ENCODE data around the gene CNMD. TPM values are rescaled to one million over a fixed set of nuclear protein-coding genes. Genes with fewer than 3 reads are reported as not detected.
"Not testable (repeated sequence)": the region's sequence is repeated elsewhere in the genome, so short reads cannot be mapped to it uniquely, and the experiment has no call there.

The CNMD gene
- total RNA-seq, 1 donor from 2014 or later, result 5.5 TPM

GRCh38 chr13:52686376-52686775 lies 53.2 kb downstream of the CNMD start:
- Histone ChIP-seq H3K9ac (no peak overlapping the region), H4K20me1 (ENCODE audit: low read depth) (no peaks in the 10 kb centered on the region), H3K9me3 (ENCODE audit: low read depth) (no peaks in the 10 kb centered on the region), H3K36me3 (peaks cover 2% of the 10 kb centered on the region), H2AFZ (replicated peaks) (no peak overlapping the region), H3K4me3 (no peak overlapping the region), H3K4me2 (no peak overlapping the region), H3F3A (ENCODE audit: low read depth) (no peaks in the 10 kb centered on the region), H3K27ac (no peak overlapping the region), H3K79me2 (ENCODE audit: low read depth) (no peaks in the 10 kb centered on the region), H3K27me3 (no peaks in the 10 kb centered on the region), H3K4me1 (no peaks in the 10 kb centered on the region)
- TF ChIP-seq CTCF (IDR thresholded peaks at IDR 0.05) (no peak), EZH2 (IDR thresholded peaks at IDR 0.05) (no peak), EZH2phosphoT487 (IDR thresholded peaks at IDR 0.05) (no peak)
- H3K27me3 Mint-ChIP-seq (ENCODE audit: insufficient read depth, low read depth), result no peaks in the 10 kb centered on the region
- no peaks in the 10 kb centered on the region for H3K4me1 Mint-ChIP-seq
- DNase-seq (ENCODE audit: low spot score), result no peak
- no peak overlapping the region for H3K4me3 Mint-ChIP-seq
- H3K27ac Mint-ChIP-seq, result no peak overlapping the region
- H3K9me3 Mint-ChIP-seq, result no peaks in the 10 kb centered on the region
- peaks cover 32% of the 10 kb centered on the region for H3K36me3 Mint-ChIP-seq

- not testable (repeated sequence) for H3K4me1 Mint-ChIP-seq; DNase-seq (ENCODE audit: low spot score); H3K79me2 ChIP-seq (ENCODE audit: low read depth); H3K36me3 ChIP-seq; H3K4me1 ChIP-seq; H3F3A ChIP-seq (ENCODE audit: low read depth); H3K9me3 ChIP-seq (ENCODE audit: low read depth); H3K27ac Mint-ChIP-seq; H2AFZ ChIP-seq (replicated peaks); H3K27me3 Mint-ChIP-seq (ENCODE audit: insufficient read depth, low read depth); H3K27me3 ChIP-seq; H4K20me1 ChIP-seq (ENCODE audit: low read depth); H3K4me3 Mint-ChIP-seq; H3K9me3 Mint-ChIP-seq; H3K9ac ChIP-seq; H3K4me2 ChIP-seq; H3K27ac ChIP-seq; H3K4me3 ChIP-seq
- peaks cover 30% of the 10 kb centered on the region for H3K36me3 Mint-ChIP-seq
These were observed 53.8 kb downstream of the CNMD start for GRCh38 chr13:52685806-52686205.

GRCh38 chr13:52677823-52678222 lies 61.8 kb downstream of the CNMD start:
- Histone ChIP-seq H3K4me3 (no peak overlapping the region), H3K36me3 (peaks cover 3% of the 10 kb centered on the region), H3F3A (ENCODE audit: low read depth) (no peaks in the 10 kb centered on the region), H4K20me1 (ENCODE audit: low read depth) (no peaks in the 10 kb centered on the region), H3K27ac (no peak overlapping the region), H3K9ac (no peak overlapping the region), H3K79me2 (ENCODE audit: low read depth) (peaks cover 6% of the 10 kb centered on the region), H3K4me2 (no peak overlapping the region), H2AFZ (replicated peaks) (no peak overlapping the region), H3K4me1 (no peaks in the 10 kb centered on the region), H3K27me3 (no peaks in the 10 kb centered on the region), H3K9me3 (ENCODE audit: low read depth) (no peaks in the 10 kb centered on the region)
- no peaks in the 10 kb centered on the region for H3K9me3 Mint-ChIP-seq
- H3K4me1 Mint-ChIP-seq, result no peaks in the 10 kb centered on the region
- DNase-seq (ENCODE audit: low spot score), result no peak
- peaks cover 20% of the 10 kb centered on the region for H3K36me3 Mint-ChIP-seq
- no peak overlapping the region for H3K4me3 Mint-ChIP-seq
- TF ChIP-seq EZH2 (IDR thresholded peaks at IDR 0.05), result no peak
- H3K27ac Mint-ChIP-seq, result no peak overlapping the region
- H3K27me3 Mint-ChIP-seq (ENCODE audit: insufficient read depth, low read depth), result peaks cover 4% of the 10 kb centered on the region

DNA sequence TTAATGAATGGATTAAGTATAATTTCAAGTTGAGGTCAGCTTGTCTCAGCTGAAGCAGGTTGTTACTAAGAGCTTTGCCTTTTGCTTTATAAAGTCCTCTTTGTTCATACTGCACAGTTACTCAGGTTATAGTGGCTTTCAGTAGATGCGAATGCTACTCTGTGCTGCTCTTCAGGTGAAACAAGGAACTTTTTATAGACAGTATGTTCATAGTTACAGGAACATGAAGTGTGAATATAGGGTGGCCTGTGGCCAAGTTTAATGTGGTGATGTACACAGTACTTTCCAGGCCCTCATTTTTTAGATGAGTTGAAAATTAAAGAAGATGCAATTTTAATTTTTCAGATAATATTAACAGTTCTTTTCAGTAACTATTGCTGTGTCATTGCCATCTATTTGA lies 66.2 kb downstream of the CNMD start:
- no peak overlapping the region for H3K4me3 ChIP-seq
- DNase-seq (ENCODE audit: low spot score), result no peak
- H3K9me3 ChIP-seq (ENCODE audit: low read depth), result no peaks in the 10 kb centered on the region
- Mint-ChIP-seq H3K9me3 (no peaks in the 10 kb centered on the region), H3K27me3 (ENCODE audit: insufficient read depth, low read depth) (peaks cover 4% of the 10 kb centered on the region), H3K4me3 (no peak overlapping the region), H3K36me3 (peaks cover 11% of the 10 kb centered on the region), H3K27ac (no peak overlapping the region), H3K4me1 (no peaks in the 10 kb centered on the region)
- no peaks in the 10 kb centered on the region for H4K20me1 ChIP-seq (ENCODE audit: low read depth)
- H3F3A ChIP-seq (ENCODE audit: low read depth), result no peaks in the 10 kb centered on the region
- H3K4me2 ChIP-seq, result no peak overlapping the region
- H3K9ac ChIP-seq, result no peak overlapping the region
- H3K79me2 ChIP-seq (ENCODE audit: low read depth), result peaks cover 11% of the 10 kb centered on the region
- H3K36me3 ChIP-seq, result no peaks in the 10 kb centered on the region
- H3K4me1 ChIP-seq, result no peaks in the 10 kb centered on the region
- H2AFZ ChIP-seq (replicated peaks), result no peak overlapping the region
- no peak for TF ChIP-seq CTCF (IDR thresholded peaks at IDR 0.05)
- TF ChIP-seq EZH2 (IDR thresholded peaks at IDR 0.05), result no peak
- no peak for TF ChIP-seq EZH2phosphoT487 (IDR thresholded peaks at IDR 0.05)
- H3K27ac ChIP-seq, result no peak overlapping the region
- H3K27me3 ChIP-seq, result no peaks in the 10 kb centered on the region
